Heart left ventricle (tissue), 13 donors: ENCODE measurements around the gene SLCO3A1.

Source experiments
- POLR2A ChIP-seq, 2 donors: fragments of 450-650 bp; IDR thresholded peaks; one replicate each; pipeline ENCODE4 v1.6.1; 2017; ENCODE audit warnings: antibody characterized with exemption in 2 of 2, mild to moderate bottlenecking in 2 of 2, moderate library complexity in 2 of 2
- TF ChIP-seq, protein P1 (sequence below), 12 donors: fragments of 200-600 bp; sonication (generic) in 4 of 12; IDR thresholded peaks; one replicate each; pipeline versions ENCODE4 v1.5.0 to v1.8.0; 2018 to 2022; ENCODE audit warnings: antibody characterized with exemption in 12 of 12, mild to moderate bottlenecking in 5 of 12
- donor health status: ischemic (EF 13 %, LVEDD 7.1; RV severe dilation, severe dysfunction).
- donor health status: DM: no; HTN: yes; CAD: no.
- donor health status: DM: no; HTN: no; CAD: no.
- donor health status: ischemic (EF 25% LVEDD 6.9; RV normal size, moderate dysfunction).
- donor health status: ischemic (EF 25% LVEDD 5.7; RV mildly dilated, moderate dysfunction).
- donor health status: ischemic (EF 35%, LVEDD 5.7; RV mildly dilated, moderate dysfunction).
- donor health status: nonischemic (EF 11% LVEDD 7.7; RV severe dilation, severe dysfunction).
- donor health status: DM: yes; HTN: yes; CAD: no.
- donor health status: PGD.
- donor health status: ischemic (EF 29% LVEDD 5.4; RV normal size, mild dysfunction).
- donor health status: nonischemic (EF 23%, LVEDD 6.1; RV moderate dilation, normal function).

DNA sequence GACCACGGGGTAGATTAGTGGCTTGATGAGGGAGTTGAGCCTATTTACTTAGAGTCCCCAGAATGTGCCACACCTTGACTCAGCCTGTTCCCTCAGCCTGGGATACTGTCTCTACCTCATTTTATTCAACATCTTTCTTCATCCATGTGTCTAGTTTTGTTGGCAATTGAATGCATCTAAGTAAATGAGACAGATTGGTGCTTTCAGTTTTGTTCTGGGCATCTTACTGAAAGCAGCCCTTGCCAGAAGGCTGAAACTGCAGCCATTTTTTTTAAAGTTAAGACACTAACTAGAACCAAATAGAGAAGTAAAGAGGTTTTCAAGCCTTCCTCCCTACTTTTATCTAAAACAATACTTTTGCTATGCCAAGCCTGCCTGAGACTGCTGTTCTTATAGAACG lies 246.8 kb downstream of the SLCO3A1 start:
- TF ChIP-seq, protein P1, sequence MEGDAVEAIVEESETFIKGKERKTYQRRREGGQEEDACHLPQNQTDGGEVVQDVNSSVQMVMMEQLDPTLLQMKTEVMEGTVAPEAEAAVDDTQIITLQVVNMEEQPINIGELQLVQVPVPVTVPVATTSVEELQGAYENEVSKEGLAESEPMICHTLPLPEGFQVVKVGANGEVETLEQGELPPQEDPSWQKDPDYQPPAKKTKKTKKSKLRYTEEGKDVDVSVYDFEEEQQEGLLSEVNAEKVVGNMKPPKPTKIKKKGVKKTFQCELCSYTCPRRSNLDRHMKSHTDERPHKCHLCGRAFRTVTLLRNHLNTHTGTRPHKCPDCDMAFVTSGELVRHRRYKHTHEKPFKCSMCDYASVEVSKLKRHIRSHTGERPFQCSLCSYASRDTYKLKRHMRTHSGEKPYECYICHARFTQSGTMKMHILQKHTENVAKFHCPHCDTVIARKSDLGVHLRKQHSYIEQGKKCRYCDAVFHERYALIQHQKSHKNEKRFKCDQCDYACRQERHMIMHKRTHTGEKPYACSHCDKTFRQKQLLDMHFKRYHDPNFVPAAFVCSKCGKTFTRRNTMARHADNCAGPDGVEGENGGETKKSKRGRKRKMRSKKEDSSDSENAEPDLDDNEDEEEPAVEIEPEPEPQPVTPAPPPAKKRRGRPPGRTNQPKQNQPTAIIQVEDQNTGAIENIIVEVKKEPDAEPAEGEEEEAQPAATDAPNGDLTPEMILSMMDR (IDR thresholded peaks at IDR 0.05) = no peak
- TF ChIP-seq POLR2A (IDR thresholded peaks at IDR 0.05) = no peak
